ENCODE data around the gene SLC39A11.
"Not testable (repeated sequence)": the region's sequence is repeated elsewhere in the genome, so short reads cannot be mapped to it uniquely, and the experiment has no call there.

The SLC39A11 gene

GRCh38 chr17:72943826-72944689, 148.4 kb downstream of the SLC39A11 start:
- DNase-seq = no peak

GRCh38 chr17:72942579-72942978, 149.9 kb downstream of the SLC39A11 start:
- DNase-seq = no peak

DNA sequence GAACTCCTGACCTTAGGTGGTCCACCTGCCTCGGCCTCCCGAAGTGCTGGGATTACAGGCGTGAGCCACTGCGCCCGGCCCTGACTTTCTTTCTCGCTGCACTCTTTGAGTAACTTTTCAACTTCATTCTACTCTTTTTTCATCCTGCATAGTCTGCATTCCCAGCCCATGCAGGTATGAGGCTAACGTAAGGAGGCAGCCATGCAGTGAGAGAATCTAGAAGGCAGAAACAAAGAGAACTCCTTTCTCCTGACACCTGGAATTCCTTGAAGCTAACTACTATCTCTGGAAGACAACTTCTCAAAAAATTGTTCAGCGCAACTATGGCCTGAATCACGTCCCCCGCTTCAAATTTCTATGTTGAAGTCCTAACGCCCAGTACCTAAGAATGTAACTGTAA, 152.0 kb downstream of the SLC39A11 start:
- DNase-seq = no peak

- DNase-seq = no peak
These were observed 154.0 kb downstream of the SLC39A11 start for GRCh38 chr17:72938482-72938881.

- DNase-seq = no peak
These were observed 154.8 kb downstream of the SLC39A11 start for GRCh38 chr17:72937707-72938106.

DNA sequence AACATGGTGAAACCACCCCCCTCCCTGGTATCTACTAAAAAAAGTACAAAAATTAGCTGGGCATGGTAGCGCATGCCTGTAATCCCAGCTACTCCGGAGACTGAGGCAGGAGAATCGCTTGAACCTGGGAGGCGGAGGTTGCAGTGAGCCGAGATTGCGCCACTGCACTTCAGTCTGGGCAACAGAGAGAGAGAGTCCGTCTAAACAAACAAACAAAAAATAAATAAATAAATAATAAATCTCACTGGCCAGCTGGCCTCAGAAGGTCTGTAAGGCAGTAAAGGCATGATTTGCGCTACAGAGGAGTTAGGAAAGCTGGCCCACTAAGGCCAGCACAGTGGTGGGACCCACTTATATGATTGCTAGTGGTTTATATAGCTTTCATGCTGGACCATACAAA, 155.2 kb downstream of the SLC39A11 start:
- DNase-seq = not testable (repeated sequence)

- no peak for DNase-seq
These were observed 156.5 kb downstream of the SLC39A11 start for GRCh38 chr17:72935984-72936383.

- no peak for DNase-seq
These were observed 157.6 kb downstream of the SLC39A11 start for GRCh38 chr17:72934927-72935326.

DNA sequence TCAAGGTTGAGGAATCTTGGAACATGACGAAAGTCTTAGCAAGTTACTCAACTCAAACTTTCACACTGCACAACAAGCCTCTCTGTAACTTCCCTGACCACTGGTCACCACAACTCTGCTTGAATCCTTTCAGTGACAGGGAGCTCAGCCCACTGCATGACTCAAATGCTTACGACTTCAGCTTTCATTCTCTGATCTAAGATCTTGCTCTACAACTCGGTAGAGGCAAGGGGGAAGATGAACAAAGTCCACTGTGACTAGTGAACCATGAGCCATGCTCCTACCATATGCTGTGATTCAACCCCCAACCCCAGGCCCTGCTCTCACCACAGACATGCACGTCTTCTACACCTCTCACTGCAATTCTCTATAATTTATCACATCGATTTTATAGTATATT, 160.9 kb downstream of the SLC39A11 start:
- no peak for DNase-seq

GRCh38 chr17:72931163-72931562, 161.3 kb downstream of the SLC39A11 start:
- no peak for DNase-seq

DNA sequence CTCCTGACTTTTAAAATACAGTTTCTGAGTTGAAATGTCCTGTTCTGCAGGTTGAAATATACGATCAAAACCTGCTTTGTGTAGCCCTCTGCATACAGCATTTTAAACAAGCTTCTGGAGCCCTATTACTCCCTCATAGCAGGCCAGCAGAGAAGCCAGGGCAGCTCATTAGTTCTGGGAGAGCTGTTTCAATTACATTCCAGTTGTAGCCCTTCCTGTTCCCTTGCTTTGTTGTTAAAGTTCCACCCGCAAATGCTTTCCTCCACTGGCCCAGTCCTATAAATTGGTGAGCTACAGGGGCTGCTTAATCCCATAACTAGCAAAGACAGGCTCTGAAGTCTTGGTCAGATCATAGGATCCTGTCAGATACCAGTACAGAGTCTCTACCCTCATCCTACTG, 162.5 kb downstream of the SLC39A11 start:
- DNase-seq = no peak

- no peak for DNase-seq
These were observed 163.9 kb downstream of the SLC39A11 start for GRCh38 chr17:72928454-72929136.

DNA sequence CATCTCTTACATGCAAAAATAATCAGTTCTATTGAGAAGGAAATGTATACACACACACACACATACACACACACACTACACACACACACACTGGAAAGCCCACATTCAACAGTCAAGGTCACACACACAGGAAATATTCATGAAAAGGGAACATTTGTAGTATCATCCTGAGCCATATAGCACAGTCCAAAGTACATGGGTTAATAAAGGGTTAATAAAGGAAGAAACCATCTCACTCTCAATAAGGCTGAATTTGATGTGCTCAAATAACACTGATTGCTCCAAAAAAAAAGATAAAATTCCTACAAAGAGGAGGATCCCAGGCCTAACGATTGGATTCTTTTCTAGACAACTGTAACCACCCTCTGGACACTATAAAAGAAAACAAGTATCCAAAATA, 164.7 kb downstream of the SLC39A11 start:
- no peak for DNase-seq

GRCh38 chr17:72927146-72927545, 165.3 kb downstream of the SLC39A11 start:
- no peak for DNase-seq

- DNase-seq = peak; percentile 67
These were observed 166.3 kb downstream of the SLC39A11 start for GRCh38 chr17:72926171-72926570.

DNA sequence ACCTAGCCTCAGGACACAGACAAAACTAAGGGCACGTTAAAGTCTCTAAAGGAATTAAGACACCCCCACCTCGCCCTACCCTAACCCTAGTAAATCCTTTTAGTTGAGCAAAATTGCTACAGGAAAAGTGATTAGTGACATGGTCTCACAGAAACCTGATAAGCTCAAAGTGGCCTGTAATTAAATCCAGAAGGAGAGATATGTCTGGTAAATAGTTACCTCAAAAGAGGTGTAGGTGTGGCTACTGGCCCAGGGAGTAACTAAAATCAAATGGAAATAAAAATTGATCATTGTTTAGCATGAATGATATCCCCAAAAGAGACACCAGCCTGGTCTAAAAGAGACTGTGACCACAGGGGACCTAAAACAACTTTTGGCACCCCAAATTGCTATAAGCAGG, 168.3 kb downstream of the SLC39A11 start:
- no peak for DNase-seq

DNA sequence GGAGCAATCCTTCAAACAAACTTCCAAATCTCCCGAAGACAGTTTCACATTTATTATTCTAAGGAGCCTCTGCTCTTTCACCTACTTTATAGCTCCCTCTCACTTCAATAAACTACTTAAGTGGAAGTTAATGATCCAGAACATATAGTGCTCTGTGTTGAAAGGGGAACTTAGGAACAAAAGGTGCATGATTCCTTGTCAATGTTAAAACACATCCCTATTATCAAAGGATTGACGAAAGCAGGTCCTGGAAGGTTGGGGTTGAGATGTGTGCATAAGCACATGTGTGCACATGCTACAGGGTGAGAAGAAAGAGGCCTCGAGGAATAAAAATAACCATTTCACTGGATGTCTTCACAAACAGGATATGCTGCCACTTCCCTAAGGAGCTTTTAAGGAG, 170.3 kb downstream of the SLC39A11 start:
- no peak for DNase-seq

GRCh38 chr17:72921347-72922054, 171.0 kb downstream of the SLC39A11 start:
- no peak for DNase-seq

GRCh38 chr17:72920513-72920912, 172.0 kb downstream of the SLC39A11 start:
- no peak for DNase-seq

- DNase-seq = peak; percentile 6
These were observed 175.5 kb downstream of the SLC39A11 start for GRCh38 chr17:72916991-72917390.

GRCh38 chr17:72915625-72916081, 176.8 kb downstream of the SLC39A11 start:
- DNase-seq = no peak

DNA sequence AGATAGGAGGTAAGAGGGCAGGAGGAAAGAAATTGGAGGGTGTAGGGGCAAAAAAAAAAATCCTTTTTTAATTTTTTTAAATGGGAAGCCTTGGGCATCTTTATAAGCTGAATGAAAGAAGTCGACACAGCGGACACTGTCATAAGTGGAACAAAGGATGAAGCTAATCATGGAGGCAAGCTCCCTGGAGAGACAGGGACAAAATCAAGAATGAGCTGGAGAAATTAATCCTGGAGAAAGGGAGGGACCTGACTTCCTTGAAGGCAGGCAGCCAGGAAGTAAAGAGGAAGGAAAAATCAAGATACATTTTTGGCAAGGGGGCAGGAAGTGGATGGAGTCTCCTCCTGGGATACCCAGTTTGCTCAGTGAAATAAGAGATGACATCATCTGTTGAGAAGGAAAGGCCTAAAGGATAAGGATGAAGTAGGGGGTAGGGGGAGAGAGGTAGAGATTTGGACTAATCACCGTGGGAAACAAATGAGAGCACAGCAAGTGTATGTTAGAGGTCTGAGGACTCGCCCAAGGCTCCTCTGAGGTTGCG, 179.3 kb downstream of the SLC39A11 start:
- no peak for DNase-seq

- DNase-seq = no peak
These were observed 186.2 kb downstream of the SLC39A11 start for GRCh38 chr17:72906306-72906705.

All from EL (cell line).